SJCRH30 (cell line): ENCODE measurements around the gene NCL. TPM values are rescaled to one million over a fixed set of nuclear protein-coding genes. Genes with fewer than 3 reads are reported as not detected.
"Not testable (repeated sequence)": the region's sequence is repeated elsewhere in the genome, so short reads cannot be mapped to it uniquely, and the experiment has no call there.

ENCODE experiments used
- DNase-seq, 2 experiments: peaks; one replicate each; pipeline ENCODE4 v3.0.0-alpha.2; 2015 to 2020
- H3K27ac ChIP-seq: fragments of 250-450 bp; sonication (Bioruptor Pico); 2 replicates; pipeline ENCODE4 v1.5.1; 2020; ENCODE audit warnings: mild to moderate bottlenecking, moderate library complexity
- H3K27me3 ChIP-seq: fragments of 250-450 bp; sonication (Bioruptor Pico); 2 replicates; pipeline ENCODE4 v1.5.1; 2020; ENCODE audit warnings: mild to moderate bottlenecking, moderate library complexity
- H3K36me3 ChIP-seq: fragments of 250-450 bp; sonication (Bioruptor Pico); 2 replicates; pipeline ENCODE4 v1.5.1; 2020; ENCODE audit warnings: mild to moderate bottlenecking, moderate library complexity
- H3K4me1 ChIP-seq: fragments of 250-450 bp; sonication (Bioruptor Pico); 2 replicates; pipeline ENCODE4 v1.5.1; 2020; ENCODE audit warnings: mild to moderate bottlenecking, moderate library complexity
- H3K4me3 ChIP-seq: fragments of 250-450 bp; sonication (Bioruptor Pico); 2 replicates; pipeline ENCODE4 v1.5.1; 2020; ENCODE audit warnings: mild to moderate bottlenecking, moderate library complexity
- H3K9me3 ChIP-seq: fragments of 250-450 bp; sonication (Bioruptor Pico); replicated peaks from 2 replicates; pipeline ENCODE4 v1.5.1; 2020; ENCODE audit warnings: mild to moderate bottlenecking, moderate library complexity
- total RNA-seq: library from RNA; depleted of rRNA; stranded (reverse); fragments of >200 nt; shearing (Covaris generic); gene quantifications from 2 replicates; pipeline ENCODE4 v1.2.3, GENCODE V29; 2014

The NCL gene
- total RNA-seq, 1 experiment from 2014 or later: 908 TPM

- Histone ChIP-seq H3K4me1 (no peaks in the 10 kb centered on the region), H3K27ac (no peak overlapping the region), H3K36me3 (no peaks in the 10 kb centered on the region), H3K4me3 (no peak overlapping the region), H3K9me3 (no peaks in the 10 kb centered on the region), H3K27me3 (no peaks in the 10 kb centered on the region)
- no peak for DNase-seq
Observed at GRCh38 chr2:231480781-231481180, 16.5 kb upstream of the NCL start.

GRCh38 chr2:231479455-231479854 lies 15.2 kb upstream of the NCL start:
- no peaks in the 10 kb centered on the region for H3K4me1 ChIP-seq
- no peaks in the 10 kb centered on the region for H3K9me3 ChIP-seq
- DNase-seq: no peak
- H3K4me3 ChIP-seq: no peak overlapping the region
- no peak overlapping the region for H3K27ac ChIP-seq
- no peaks in the 10 kb centered on the region for H3K27me3 ChIP-seq
- no peaks in the 10 kb centered on the region for H3K36me3 ChIP-seq

GRCh38 chr2:231476920-231477319 lies 12.6 kb upstream of the NCL start:
- no peaks in the 10 kb centered on the region for H3K4me1 ChIP-seq
- no peak overlapping the region for H3K4me3 ChIP-seq
- no peak for DNase-seq
- no peaks in the 10 kb centered on the region for H3K27me3 ChIP-seq
- H3K36me3 ChIP-seq: no peaks in the 10 kb centered on the region
- no peaks in the 10 kb centered on the region for H3K9me3 ChIP-seq
- H3K27ac ChIP-seq: no peak overlapping the region

- Histone ChIP-seq H3K36me3 (no peaks in the 10 kb centered on the region), H3K27me3 (no peaks in the 10 kb centered on the region), H3K4me3 (no peak overlapping the region), H3K9me3 (no peaks in the 10 kb centered on the region), H3K4me1 (no peaks in the 10 kb centered on the region), H3K27ac (no peak overlapping the region)
- no peak for DNase-seq
Observed at GRCh38 chr2:231475965-231476364, 11.7 kb upstream of the NCL start.

GRCh38 chr2:231472816-231473215 lies 8.5 kb upstream of the NCL start:
- Histone ChIP-seq H3K36me3 (no peaks in the 10 kb centered on the region), H3K27ac (no peak overlapping the region), H3K4me3 (no peak overlapping the region), H3K27me3 (no peaks in the 10 kb centered on the region), H3K4me1 (peaks cover 11% of the 10 kb centered on the region), H3K9me3 (no peaks in the 10 kb centered on the region)
- no peak for DNase-seq

- Histone ChIP-seq H3K27ac (no peak overlapping the region), H3K36me3 (no peaks in the 10 kb centered on the region), H3K9me3 (no peaks in the 10 kb centered on the region), H3K4me3 (no peak overlapping the region), H3K27me3 (no peaks in the 10 kb centered on the region), H3K4me1 (peaks cover 14% of the 10 kb centered on the region)
- DNase-seq: no peak
Observed at GRCh38 chr2:231470246-231470900, 6.1 kb upstream of the NCL start.

GRCh38 chr2:231469583-231469950 lies 5.3 kb upstream of the NCL start:
- H3K36me3 ChIP-seq: no peaks in the 10 kb centered on the region

GRCh38 chr2:231467613-231468530 lies 3.6 kb upstream of the NCL start:
- H3K4me3 ChIP-seq: no peak overlapping the region
- peak; percentile 89 to 94 for DNase-seq
- H3K4me1 ChIP-seq: peaks cover 14% of the 10 kb centered on the region
- no peaks in the 10 kb centered on the region for H3K9me3 ChIP-seq
- H3K27ac ChIP-seq: peak overlapping the region; percentile 57
- H3K36me3 ChIP-seq: peaks cover 12% of the 10 kb centered on the region
- no peaks in the 10 kb centered on the region for H3K27me3 ChIP-seq

More at GRCh38 chr2:231469583-231469950, 5.3 kb upstream of the NCL start:
- Histone ChIP-seq H3K27ac (no peak overlapping the region), H3K9me3 (no peaks in the 10 kb centered on the region), H3K4me3 (no peak overlapping the region), H3K27me3 (no peaks in the 10 kb centered on the region), H3K4me1 (peaks cover 14% of the 10 kb centered on the region)
- no peak for DNase-seq

GRCh38 chr2:231467016-231467545 lies 2.8 kb upstream of the NCL start:
- Histone ChIP-seq H3K27me3 (no peaks in the 10 kb centered on the region), H3K4me3 (no peak overlapping the region), H3K27ac (no peak overlapping the region), H3K36me3 (peaks cover 20% of the 10 kb centered on the region), H3K9me3 (no peaks in the 10 kb centered on the region), H3K4me1 (peaks cover 18% of the 10 kb centered on the region)
- DNase-seq: no peak

- Histone ChIP-seq H3K4me1 (peaks cover 18% of the 10 kb centered on the region), H3K27ac (peak overlapping the region; percentile 96), H3K27me3 (no peaks in the 10 kb centered on the region), H3K36me3 (peaks cover 42% of the 10 kb centered on the region), H3K9me3 (no peaks in the 10 kb centered on the region), H3K4me3 (peak overlapping the region; percentile 92)
- DNase-seq: peak; percentile 98 to 99
Observed at GRCh38 chr2:231464576-231465540, 574 bp upstream of the NCL start.

- no peaks in the 10 kb centered on the region for H3K9me3 ChIP-seq
- peak in 1 of 2 experiments; percentile 12 for DNase-seq
- peaks cover 61% of the 10 kb centered on the region for H3K36me3 ChIP-seq
- peak overlapping the region; percentile 96 for H3K27ac ChIP-seq
- H3K4me3 ChIP-seq: peak overlapping the region; percentile 92
- H3K4me1 ChIP-seq: peaks cover 8% of the 10 kb centered on the region
- no peaks in the 10 kb centered on the region for H3K27me3 ChIP-seq
Observed at GRCh38 chr2:231462729-231463465, 1.4 kb downstream of the NCL start.

GRCh38 chr2:231461516-231461971 lies 2.7 kb downstream of the NCL start:
- H3K36me3 ChIP-seq: peaks cover 75% of the 10 kb centered on the region
- H3K27ac ChIP-seq: no peak overlapping the region
- H3K27me3 ChIP-seq: no peaks in the 10 kb centered on the region
- DNase-seq: no peak
- peaks cover 5% of the 10 kb centered on the region for H3K4me1 ChIP-seq
- no peak overlapping the region for H3K4me3 ChIP-seq
- H3K9me3 ChIP-seq: no peaks in the 10 kb centered on the region

- DNase-seq, H3K4me3 ChIP-seq, H3K9me3 ChIP-seq, H3K27me3 ChIP-seq, H3K4me1 ChIP-seq, H3K27ac ChIP-seq: not testable (repeated sequence)
- H3K36me3 ChIP-seq: peaks cover 82% of the 10 kb centered on the region
Observed at GRCh38 chr2:231460841-231461240, 3.4 kb downstream of the NCL start.
